IPS-18a (cell line): Measurements from ENCODE around the gene ROCK2.

Experiments
- H3K27ac ChIP-seq: one replicate; pipeline ENCODE4 v1.5.1; 2013; ENCODE audit warnings: low read length
- H3K27me3 ChIP-seq: one replicate; pipeline ENCODE4 v1.6.1; 2013; ENCODE audit warnings: mild to moderate bottlenecking, low read length; ENCODE audit not compliant: control insufficient read depth, insufficient read depth
- H3K36me3 ChIP-seq: one replicate; pipeline ENCODE4 v1.6.1; 2013; ENCODE audit warnings: low read depth, low read length; ENCODE audit not compliant: control insufficient read depth
- H3K4me1 ChIP-seq: one replicate; pipeline ENCODE4 v1.6.1; 2013; ENCODE audit warnings: low read depth, low read length; ENCODE audit not compliant: control insufficient read depth
- H3K4me3 ChIP-seq: one replicate; pipeline ENCODE4 v1.5.1; 2013; ENCODE audit warnings: low read length
- H3K9ac ChIP-seq: one replicate; pipeline ENCODE4 v1.6.1; 2013; ENCODE audit warnings: mild to moderate bottlenecking, low read length, moderate library complexity
- H3K9me3 ChIP-seq: one replicate; pipeline ENCODE4 v1.6.1; 2013; ENCODE audit warnings: low read depth, low read length; ENCODE audit not compliant: control insufficient read depth

ROCK2 gene

DNA sequence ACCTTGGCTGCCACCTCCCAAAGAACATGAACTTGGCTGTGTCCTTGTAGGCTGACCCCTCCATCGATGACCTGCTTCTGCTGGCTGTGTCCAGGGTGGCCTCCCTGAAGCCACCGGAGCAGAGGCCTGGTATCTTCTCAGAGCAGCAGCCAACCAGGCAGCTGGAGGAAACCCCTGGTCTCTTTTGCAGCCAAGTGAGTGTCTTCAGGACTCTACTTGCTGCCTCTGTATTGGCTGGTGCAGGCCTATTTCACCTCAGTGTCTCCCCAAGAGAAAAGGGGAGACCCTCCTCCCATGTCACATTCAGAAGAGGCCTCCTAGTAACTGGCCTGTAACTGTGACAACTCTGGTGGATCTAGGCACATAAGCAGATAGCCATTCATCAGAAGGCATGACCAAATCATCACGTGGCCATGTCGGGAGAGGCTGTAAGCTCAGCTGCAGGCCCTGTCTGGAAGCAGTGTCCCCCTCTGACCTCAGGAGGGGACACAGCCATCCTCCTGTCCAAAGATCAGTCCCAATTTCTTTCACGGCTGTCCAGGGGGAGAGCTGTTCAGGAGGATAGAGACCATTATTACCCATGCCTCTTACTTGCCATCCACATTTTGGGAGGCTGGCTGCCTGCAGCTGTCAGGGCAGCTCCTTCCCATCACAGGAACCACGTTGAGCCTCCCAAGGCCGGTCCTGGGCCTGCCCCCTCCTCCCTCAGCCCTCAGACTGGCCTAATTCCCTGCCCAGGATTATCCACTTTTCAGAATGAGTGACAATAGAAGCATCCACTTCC lies 20.9 kb upstream of the ROCK2 start:
- H3K36me3 ChIP-seq = no peaks in the 10 kb centered on the region
- no peaks in the 10 kb centered on the region for H3K27me3 ChIP-seq
- H3K9me3 ChIP-seq = no peaks in the 10 kb centered on the region
- no peak overlapping the region for H3K9ac ChIP-seq
- no peak overlapping the region for H3K4me3 ChIP-seq
- no peak overlapping the region for H3K27ac ChIP-seq
- no peaks in the 10 kb centered on the region for H3K4me1 ChIP-seq

DNA sequence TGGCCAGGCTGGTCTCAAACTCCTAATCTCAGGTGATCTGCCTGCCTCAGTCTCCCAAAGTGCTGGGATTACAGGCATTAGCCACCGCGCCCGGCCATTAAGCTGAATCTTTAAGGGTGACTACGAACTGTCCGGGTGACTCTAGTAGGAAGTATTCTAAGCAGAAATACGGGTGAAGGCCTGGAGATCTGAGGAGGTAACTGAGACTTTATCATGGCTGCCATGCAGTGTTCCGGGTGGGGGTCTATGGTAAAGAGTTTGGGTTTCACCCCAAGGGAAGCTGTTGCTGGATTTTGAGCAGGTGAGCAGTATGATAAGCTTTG lies 20.1 kb upstream of the ROCK2 start:
- Histone ChIP-seq H3K27me3 (no peaks in the 10 kb centered on the region), H3K27ac (no peak overlapping the region), H3K9me3 (no peaks in the 10 kb centered on the region), H3K4me3 (no peak overlapping the region), H3K36me3 (no peaks in the 10 kb centered on the region), H3K4me1 (no peaks in the 10 kb centered on the region), H3K9ac (no peak overlapping the region)

DNA sequence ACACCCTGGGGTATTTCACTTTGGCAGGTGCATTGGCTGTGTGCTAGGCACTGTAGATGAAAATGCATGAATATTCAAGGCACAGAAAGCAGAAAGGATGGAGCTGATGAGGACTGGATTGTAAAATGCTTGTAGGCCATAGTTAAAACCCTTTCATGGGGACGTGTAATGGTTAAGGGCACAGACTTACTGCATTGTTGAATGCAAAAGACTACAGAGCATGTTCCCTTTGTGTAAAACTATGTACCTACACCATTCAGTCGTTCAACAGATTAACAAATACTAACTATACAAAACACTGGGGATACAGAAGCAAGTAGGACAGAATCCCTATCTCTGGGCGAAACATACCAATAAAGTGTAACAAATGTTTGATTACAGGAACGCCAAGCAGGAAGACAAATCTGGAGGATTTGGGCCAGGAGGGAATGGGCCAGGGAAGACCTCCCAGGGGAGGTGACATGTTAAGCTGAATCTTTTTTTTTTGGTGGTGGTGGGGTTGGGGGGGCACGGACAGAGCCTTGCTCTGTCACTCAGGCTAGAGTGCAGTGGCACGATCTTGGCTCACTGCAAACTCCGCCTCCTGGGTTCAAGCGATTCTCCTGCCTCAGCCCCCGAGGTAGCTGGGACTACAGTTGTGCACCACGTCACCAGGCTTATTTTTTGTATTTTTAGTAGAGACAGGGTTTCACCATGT lies 19.6 kb upstream of the ROCK2 start:
- Histone ChIP-seq H3K27me3 (no peaks in the 10 kb centered on the region), H3K4me3 (no peak overlapping the region), H3K9me3 (no peaks in the 10 kb centered on the region), H3K9ac (no peak overlapping the region), H3K27ac (no peak overlapping the region), H3K4me1 (no peaks in the 10 kb centered on the region), H3K36me3 (no peaks in the 10 kb centered on the region)

DNA sequence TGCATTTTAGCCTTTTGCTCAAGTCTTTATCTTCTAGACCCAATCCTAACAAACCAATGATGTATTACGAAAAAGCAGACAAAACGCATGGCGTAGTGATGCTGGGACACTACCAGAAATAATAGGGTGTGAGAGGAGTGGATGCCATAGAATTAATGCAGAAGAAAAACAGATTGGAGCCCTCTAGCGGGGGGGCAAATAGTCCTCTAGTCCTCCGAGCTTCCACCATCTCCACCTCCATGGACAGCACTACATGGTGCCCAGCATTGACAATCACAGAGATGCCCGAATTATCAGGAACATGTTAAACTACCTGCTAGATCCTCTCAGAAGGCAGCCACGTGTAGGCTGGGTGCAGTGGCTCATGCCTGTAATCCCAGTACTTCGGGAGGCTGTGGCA lies 15.4 kb upstream of the ROCK2 start:
- Histone ChIP-seq H3K36me3 (no peaks in the 10 kb centered on the region), H3K27me3 (no peaks in the 10 kb centered on the region), H3K4me1 (no peaks in the 10 kb centered on the region), H3K4me3 (no peak overlapping the region), H3K9me3 (no peaks in the 10 kb centered on the region), H3K27ac (no peak overlapping the region), H3K9ac (no peak overlapping the region)

DNA sequence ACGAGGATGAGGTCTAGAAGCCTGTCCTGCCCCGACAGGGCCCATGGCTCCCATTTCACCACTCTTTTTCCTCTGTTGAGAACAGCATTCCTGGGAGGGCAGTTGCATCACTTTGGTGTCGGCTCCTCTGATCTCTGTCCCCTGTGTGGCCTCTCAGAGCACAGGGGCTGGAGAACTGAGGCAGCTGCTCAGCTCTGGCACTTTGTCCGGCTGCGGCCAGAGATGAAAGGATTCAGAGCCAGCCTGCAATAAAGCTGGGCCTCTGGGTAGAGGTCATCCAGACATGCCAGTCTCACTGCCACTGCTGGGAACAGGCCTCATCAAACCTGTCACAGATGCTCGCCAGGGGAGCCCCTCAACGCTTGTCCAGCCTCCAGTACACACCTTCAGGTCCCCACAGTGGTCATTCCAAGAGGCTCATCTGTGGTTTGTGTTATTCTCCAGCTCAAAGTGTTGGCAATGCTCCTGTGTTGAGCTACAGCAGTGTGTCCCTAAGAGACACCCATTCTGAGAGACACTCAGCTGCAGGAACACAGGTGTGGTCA lies 13.1 kb upstream of the ROCK2 start:
- Histone ChIP-seq H3K4me3 (no peak overlapping the region), H3K4me1 (no peaks in the 10 kb centered on the region), H3K36me3 (no peaks in the 10 kb centered on the region), H3K27me3 (no peaks in the 10 kb centered on the region), H3K9me3 (no peaks in the 10 kb centered on the region), H3K9ac (no peak overlapping the region), H3K27ac (no peak overlapping the region)

DNA sequence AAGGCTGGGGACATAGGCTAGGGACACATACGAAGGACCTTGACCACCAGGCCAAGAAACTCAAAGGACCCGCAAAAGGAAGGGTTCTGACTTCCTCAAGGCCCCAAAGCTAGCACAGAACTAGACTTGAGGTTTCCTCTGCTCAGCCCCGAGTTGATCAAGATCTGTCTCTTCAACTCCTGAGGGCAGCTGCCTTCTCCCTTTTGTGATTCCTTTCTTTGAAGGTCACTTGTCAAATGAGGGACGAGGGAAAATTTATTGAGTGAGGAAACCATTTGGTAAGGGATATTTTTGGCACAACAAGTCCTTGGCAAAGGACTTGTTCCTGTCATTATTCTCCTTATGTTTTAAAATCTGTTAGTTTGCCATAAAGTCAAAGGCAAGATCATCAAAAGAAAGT lies 12.3 kb upstream of the ROCK2 start:
- H3K36me3 ChIP-seq = no peaks in the 10 kb centered on the region
- no peak overlapping the region for H3K4me3 ChIP-seq
- no peaks in the 10 kb centered on the region for H3K4me1 ChIP-seq
- no peaks in the 10 kb centered on the region for H3K9me3 ChIP-seq
- H3K9ac ChIP-seq = no peak overlapping the region
- H3K27me3 ChIP-seq = no peaks in the 10 kb centered on the region
- no peak overlapping the region for H3K27ac ChIP-seq

DNA sequence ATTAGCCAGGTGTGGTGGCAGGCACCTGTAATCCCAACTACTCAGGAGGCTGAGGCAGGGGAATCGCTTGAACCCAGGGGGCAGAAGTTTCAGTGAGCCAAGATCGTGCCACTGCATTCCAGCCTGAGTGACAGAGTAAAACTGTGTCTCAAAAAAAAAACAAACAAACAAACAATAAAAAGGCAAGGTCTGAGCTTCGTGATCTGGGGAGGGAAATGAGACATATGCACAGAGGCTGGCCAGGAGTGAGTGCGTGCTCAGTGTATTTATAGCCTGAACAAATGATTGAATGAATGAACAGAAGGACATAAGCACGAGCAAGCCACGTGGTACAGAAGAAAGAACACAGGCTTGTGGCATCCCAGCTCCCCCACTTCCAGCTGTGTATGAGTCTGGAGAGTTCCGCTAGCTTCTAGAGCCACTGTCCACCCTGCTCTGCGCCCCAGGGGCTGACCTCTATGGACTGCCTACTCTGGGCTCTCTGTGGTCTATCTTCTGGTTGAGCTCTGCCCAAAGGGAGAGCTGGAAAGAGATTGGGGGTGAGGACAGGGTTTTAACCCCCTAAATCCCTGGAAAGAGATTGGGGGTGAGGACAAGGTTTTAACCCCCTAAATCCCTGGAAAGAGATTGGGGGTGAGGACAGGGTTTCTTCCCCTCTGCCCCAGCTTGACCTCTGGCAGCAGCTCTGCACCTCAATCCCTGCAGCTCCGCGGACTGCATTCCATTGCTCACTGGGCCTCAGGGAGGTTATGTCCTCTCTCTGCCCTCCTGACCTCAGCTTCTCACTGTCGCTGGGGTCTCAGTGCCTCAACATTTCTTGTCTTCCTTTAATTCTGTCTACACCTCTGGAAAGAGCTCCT lies 11.0 kb upstream of the ROCK2 start:
- H3K4me3 ChIP-seq = no peak overlapping the region
- H3K4me1 ChIP-seq = no peaks in the 10 kb centered on the region

DNA sequence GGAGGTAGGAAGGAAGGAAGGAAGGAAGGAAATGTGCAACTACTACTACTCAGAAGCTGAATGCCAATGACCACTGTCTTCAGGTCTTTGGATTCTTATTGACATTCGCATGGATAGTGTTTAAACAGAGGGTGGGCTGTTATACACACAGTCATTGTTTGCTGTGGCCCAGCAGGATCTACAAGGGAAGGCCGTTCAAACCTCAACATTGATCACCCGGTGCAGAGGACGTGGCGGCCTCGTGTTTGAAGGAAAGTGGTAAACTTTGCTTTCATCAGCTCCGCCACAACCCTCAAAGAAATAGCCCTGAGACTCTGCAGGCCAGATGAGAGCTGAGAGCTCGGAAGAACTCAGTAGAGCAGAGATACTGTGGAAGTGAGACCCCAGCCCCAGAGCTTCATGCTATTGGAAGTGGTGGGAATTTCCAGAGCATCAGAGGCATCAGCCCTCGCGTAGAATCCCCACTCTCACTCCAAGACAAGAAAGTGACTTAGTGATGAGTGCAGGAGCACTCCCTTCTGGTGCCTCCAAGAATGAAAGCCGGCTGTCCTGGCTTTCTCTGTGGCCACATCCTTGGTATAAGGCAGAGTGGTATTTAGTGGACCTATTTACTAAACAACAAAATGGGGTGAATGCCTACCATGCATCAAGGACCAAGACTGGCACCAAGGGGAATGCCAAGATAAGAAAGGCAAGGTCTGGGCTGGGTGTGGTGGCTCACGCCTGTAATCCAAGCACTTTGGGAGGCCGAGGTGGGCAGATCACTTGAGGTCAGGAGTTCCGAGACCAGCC lies 10.1 kb upstream of the ROCK2 start:
- H3K27ac ChIP-seq = no peak overlapping the region
- no peaks in the 10 kb centered on the region for H3K4me1 ChIP-seq
- no peak overlapping the region for H3K4me3 ChIP-seq
- H3K9me3 ChIP-seq = no peaks in the 10 kb centered on the region
- H3K9ac ChIP-seq = no peak overlapping the region
- H3K36me3 ChIP-seq = no peaks in the 10 kb centered on the region
- H3K27me3 ChIP-seq = no peaks in the 10 kb centered on the region

More for the DNA sequence above, 11.0 kb upstream of the ROCK2 start:
- Histone ChIP-seq H3K27me3 (no peaks in the 10 kb centered on the region), H3K9me3 (no peaks in the 10 kb centered on the region), H3K27ac (no peak overlapping the region), H3K9ac (no peak overlapping the region), H3K36me3 (no peaks in the 10 kb centered on the region)

DNA sequence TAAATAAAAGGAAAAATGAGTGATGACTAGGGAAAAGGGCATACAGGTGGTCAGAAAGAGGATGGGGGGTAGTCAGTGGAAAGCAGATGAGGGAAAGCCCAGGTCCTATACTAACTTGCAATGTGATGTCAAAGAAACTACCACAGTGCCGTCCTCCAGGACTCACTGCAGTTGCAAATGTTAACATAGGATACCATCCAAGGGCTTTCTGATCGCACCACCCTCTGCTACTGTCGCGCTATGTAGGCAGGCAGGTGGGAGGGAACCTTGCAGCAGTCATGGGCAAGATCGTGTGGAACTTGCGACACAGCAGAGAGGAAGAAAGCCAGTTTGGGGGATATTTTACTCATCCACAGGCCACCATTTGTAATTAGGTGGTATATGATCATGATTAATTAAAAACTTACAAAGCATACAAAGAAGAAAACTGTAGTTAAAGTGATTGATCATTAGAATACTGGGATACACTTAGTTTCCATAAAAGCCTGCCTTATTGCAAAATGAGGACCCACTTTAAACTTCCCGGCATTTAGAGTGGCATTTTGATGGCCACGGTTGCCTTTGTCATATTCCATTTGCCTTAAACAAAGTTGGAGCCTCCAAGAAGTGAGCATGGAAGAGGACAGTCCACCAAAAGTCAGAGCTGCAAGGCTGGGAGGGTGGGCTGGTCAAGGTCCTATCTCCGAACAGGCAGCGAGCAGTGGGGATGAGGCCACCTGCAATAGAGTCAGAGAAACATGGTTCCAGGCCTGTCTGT lies 8.5 kb upstream of the ROCK2 start:
- H3K27ac ChIP-seq = no peak overlapping the region
- H3K27me3 ChIP-seq = no peaks in the 10 kb centered on the region
- H3K4me1 ChIP-seq = peaks cover 6% of the 10 kb centered on the region
- no peak overlapping the region for H3K4me3 ChIP-seq
- H3K9ac ChIP-seq = no peak overlapping the region
- H3K9me3 ChIP-seq = no peaks in the 10 kb centered on the region
- H3K36me3 ChIP-seq = no peaks in the 10 kb centered on the region

DNA sequence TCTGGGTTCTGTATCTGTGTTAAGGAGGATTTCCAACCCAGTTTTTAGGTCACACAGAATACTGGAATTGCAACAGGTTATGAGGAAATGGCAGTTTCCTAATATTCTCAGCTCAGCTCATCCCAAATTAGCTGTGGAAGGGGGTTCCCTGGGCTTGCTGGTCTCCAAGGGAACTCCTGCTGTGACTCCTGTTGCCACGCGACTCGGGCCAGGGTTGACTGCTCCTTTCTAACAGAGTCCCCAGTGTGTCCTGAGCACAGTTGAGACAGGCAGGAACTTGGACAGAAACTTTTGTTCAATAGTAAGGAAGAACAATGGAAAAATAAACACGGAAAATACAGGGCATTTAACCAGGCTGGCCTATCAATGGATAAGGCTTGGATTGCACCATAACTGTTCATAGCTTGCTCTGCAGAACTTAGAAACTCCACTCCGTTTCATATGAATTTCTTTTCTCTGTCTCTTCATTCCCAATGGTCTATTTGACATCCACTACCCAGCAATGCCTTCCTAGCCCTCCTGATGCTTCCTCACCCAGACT lies 3.8 kb upstream of the ROCK2 start:
- no peaks in the 10 kb centered on the region for H3K9me3 ChIP-seq
- H3K9ac ChIP-seq = no peak overlapping the region
- peaks cover 6% of the 10 kb centered on the region for H3K27me3 ChIP-seq
- no peak overlapping the region for H3K27ac ChIP-seq
- no peak overlapping the region for H3K4me3 ChIP-seq
- H3K4me1 ChIP-seq = peaks cover 13% of the 10 kb centered on the region
- H3K36me3 ChIP-seq = no peaks in the 10 kb centered on the region
